ENCODE measurements around the gene SHB. TPM values are rescaled to one million over a fixed set of nuclear protein-coding genes. Genes with fewer than 3 reads are reported as not detected.
A peak's percentile ranks its signal among the peaks of the same experiment; 100 is the strongest.

SHB gene
- total RNA-seq, 1 donor from 2014 or later = 24.1 TPM

DNA sequence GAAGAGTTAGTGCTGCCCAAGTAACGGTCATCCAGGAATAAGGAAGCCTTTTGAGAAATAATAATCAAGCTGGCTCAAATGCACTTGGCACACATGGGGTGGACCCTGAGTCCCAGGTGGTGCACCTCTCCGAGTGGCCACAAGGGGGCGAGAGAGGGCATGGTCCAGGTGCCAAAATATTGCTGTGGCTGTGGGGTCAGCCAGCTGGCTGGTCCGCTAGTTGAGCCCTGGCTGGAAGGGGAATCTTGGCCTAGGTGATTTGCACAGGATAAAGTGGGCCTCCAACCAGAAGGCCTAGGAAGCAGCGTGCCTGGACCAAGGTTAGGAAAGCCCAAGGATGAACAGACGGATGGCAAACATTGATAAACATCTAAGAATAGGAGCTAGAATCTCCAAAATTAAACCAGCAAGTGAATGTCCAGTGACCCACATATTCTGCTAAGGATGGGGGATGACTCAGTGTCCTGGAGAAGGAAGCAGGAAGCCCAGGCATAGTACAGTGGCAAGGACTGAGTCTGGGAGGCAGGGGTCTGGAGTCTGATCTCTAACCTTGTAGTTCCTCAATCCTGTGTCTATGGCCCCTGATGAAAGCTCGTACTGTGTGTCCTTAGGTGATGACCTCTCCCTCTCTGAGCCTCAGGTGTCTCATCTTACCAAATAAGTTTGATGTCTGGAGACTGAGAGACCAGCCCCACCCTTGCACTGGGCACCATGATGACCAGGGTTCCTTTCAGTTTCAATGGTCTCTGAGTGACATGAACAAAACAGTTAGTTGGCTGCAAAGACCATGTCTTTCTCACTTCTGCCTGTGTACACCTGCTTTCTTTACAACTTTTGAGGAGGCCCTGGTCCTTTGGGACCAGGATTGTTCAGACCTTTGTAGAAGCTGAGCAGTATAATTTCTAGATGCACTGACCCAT, 19.2 kb upstream of the SHB start:
- peak; percentile 33 for DNase-seq (ENCODE audit: low spot score)

DNA sequence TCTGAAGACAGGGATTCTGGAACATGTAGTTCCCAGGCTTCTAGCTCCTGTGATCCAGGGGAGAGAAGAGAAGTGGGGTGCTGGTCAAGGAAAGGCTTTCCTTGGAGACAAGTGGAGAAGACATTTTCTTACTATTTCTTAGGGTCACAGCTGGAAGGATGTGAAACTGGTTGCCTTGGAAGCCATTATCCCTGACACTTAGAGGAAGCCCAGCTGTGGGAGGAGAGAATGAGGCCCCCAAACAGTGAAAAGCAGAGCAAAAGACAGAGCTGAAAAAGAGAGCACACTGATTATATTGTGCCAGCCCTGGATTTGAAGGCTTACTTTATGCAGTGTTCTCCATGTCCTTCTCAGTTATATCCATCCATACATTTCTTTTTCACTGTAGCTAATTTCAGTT, 17.5 kb upstream of the SHB start:
- peak; percentile 60 for DNase-seq (ENCODE audit: low spot score)

DNA sequence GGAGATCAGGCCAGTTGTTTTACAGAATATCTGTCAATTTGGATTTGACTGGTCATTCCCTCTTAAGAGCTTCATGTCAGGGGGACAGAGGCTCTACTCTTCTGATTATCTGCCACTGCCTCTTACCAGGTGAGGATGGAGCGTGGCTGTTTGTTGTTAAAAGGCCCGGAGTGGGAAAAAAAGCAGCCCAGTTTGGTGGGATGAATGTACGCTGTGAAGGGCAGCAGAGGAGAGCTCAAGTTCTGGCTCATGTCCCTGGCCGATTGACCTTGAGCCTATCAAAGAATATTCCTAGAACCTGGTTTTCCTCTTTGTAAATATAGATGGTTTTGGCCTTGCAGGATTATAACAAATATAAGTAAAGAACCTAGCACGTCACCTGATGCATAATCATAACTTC, 16.3 kb upstream of the SHB start:
- no peak for DNase-seq (ENCODE audit: low spot score)

DNA sequence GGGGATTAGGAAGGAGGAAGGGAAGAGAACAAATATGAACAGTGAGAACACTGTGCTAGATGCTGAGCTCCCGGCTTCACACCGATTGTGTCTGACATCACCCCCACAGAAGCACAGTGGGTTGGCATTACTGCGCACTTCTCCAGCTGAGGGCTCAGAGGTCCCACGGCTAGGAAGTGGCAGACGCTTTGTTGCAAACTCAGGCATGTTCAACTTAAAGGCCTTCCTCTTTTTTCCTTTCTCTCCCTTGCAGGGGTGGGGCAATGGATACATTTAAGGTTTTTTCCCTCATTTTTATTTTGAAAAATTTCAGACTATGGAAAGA, 15.5 kb upstream of the SHB start:
- no peak for DNase-seq (ENCODE audit: low spot score)

GRCh38 chr9:38083858-38084555, 15.0 kb upstream of the SHB start:
- no peak for DNase-seq (ENCODE audit: low spot score)

DNA sequence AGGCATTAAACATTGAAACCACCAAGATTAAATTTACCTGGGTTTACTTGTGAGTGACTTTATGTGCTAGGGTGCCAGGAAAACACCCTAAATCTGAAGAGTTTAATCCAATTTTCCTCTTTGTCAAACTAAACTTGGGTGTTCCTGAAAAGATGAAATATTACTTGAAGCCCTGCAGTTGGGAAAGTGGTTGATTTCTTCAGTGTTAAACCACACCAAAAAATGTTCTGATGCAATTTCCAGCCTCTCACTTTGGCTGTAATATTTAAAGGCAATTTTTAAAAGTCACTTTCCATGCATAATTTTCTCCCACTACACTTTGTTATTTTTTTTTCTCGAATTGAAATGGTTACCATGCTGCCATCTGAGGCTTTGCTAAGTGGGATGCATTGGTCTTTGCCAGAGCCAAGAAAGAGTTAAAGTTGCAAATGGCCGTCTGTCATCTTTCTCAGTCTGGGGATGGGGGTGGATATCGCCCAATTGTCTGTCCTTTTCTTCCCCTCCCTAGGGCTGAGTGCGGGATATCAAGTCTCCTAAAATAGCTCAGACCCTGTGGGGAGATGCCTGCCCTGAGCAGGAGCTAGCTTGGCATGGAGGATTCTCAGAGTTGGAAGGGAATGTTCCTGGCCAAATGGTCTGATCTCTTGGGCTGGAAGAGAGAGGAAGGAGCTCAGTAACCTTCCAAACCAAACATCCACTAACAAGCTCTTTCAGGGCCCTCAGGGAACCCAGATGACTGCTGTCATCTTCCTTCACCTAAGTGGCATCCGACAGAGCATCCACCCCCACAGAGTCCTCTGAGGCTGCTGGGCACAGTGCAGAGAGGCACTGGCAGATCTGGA, 13.6 kb upstream of the SHB start:
- no peak for DNase-seq (ENCODE audit: low spot score)

DNA sequence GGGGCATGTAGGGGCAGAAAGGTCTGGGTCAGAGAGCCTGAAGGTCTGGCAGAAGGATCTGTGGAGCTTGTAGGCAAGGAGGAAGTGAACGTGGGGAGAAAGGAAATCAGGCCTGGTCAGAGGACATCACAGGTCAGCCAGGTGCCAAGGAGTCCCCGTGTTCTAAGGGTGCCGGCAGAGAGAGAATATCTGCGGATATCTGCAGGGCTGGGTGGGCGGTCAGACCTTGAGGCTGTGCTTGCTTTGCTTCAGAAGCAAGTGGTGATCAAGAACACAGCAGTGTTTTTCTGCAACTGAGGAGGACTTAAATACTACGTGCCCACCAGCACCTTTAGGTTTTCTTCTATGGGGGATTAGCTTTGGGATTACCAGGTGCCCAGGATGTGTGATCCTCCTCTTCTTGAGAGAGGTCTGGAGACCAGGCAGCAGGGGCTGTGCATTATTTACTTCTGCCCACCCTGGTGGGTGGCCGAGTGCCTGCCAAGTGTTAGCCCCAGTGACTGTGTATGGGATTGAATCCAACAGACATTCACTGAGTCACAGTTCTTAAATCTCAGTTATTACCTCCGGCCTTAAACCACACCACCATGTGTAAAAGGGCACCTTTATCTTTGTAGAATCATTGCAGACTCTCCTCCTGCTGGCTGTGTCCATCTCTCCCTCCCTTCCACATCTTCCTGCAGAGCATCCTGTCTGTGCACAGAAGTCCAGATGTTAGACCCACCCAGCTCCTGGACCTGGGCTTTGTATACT, 12.5 kb upstream of the SHB start:
- DNase-seq (ENCODE audit: low spot score) = no peak

- DNase-seq (ENCODE audit: low spot score) = peak; percentile 64
Measured at GRCh38 chr9:38079461-38080031, 10.5 kb upstream of the SHB start.

DNA sequence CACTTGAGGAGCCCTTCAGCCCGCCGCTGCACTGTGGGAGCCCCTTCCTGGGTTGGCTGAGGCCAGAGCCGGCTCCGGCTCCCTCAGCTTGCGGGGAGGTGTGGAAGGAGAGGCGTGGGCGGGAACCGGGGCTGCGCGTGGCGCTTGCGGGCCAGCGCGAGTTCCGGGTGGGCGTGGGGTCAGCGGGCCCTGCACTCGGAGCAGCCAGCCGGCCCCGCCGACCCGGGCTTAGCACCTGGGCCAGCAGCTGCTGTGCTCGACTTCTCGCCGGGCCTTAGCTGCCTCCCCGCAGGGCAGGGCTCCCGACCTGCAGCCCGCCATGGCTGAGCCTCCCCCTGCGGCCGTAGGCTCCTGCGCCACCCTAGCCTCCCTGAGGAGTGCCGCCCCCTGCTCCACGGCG, 6.2 kb upstream of the SHB start:
- no peak for DNase-seq (ENCODE audit: low spot score)

- no peak for DNase-seq (ENCODE audit: low spot score)
Measured at GRCh38 chr9:38074441-38074961, 5.5 kb upstream of the SHB start.

DNA sequence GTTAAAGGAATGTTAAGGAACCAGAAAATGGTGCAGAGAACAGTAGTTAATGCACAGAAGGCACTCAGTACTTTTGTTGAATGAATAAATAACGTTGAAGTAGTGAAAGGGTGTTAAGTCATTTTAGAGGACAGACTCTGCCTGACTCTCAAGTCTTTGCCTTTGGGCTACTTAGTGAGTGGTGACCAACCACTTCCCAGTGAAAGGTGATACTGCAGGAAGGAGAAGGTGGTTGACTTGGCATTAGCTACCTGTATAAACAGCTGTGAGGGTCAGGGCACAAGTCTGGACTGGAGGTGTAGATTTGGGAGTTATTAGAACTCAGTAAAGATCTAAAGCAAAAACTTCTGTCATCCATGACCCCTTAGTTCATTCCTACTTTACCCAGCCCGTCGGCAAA, 4.9 kb upstream of the SHB start:
- DNase-seq (ENCODE audit: low spot score) = no peak

DNA sequence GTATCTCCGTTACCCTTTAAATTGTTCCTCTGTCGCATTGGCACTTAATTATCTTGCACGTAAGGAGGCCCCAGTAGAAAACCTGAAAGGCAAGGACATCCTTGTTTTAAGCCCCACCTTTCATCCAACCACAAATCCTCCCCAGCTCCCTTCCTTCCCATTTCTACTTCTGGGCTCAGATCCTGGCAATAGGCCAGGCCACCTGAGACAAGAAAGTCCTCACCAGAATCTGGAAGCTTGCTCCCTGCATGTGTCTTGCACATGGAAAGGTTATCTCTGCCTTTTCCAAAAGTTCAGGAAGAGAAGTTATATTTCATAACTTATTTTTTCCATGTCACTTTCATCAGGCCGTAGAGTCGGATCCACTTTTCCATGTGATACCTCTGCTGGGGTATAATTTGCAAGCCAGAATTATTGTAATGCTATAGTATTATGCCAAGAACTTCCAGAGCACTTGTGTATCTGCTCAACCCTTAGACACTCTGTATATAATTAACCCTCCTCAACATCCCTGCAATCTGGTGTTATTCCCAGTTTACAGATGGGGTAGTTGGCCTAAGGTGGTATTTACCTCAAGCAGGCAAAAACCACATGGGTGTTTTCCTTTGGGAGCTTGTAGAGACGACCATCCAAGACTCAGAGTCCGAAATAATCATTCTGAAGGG, 2.6 kb upstream of the SHB start:
- DNase-seq (ENCODE audit: low spot score) = no peak

GRCh38 chr9:38067859-38068681, 957 bp downstream of the SHB start:
- no peak for DNase-seq (ENCODE audit: low spot score)

DNA sequence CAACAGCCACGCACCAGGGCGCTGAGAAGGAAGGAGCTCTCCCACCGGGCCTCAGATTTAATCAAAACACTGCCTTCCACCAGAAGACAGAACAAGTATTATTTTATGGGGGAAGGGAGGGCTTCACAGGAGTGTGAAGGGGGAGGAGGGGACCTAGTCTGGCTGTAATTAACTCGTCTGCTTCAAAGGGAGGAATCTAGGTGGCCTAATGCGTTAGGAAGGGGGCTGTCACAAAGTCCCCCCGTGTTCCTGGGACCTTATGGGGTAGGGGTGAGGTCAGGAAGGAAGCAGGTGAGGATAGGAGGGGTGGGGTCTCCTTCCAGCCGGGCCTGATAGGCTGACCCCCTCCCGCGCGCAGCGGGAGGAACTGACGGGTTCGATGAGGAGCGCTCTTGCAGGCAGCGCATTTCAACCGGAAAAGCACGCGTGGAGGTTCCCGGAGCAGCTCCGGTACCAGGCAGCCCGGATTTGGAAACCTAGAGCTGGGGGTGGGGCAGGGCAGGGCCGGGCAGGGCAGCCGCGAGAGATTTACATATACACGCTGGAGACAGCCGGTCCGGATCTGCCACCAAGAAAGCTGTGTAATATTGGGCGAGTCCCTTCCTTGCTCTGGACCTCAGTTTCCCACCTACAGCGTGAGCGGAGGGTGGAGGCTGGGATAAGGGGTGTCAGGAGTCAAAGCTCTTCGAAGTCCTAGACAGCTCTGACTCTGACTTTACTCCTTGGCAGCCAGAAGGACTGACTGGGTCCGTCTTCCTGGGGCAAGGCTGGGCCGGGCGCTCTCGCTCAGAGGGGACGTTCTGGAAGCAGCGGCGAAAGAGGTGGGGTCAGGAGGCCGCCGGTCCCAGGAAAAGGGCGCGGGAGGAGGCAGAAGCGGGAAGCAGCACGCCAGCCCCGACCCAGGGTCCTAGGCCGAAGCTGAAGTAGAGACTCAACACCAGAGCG, 1.8 kb downstream of the SHB start:
- DNase-seq (ENCODE audit: low spot score) = peak; percentile 52

DNA sequence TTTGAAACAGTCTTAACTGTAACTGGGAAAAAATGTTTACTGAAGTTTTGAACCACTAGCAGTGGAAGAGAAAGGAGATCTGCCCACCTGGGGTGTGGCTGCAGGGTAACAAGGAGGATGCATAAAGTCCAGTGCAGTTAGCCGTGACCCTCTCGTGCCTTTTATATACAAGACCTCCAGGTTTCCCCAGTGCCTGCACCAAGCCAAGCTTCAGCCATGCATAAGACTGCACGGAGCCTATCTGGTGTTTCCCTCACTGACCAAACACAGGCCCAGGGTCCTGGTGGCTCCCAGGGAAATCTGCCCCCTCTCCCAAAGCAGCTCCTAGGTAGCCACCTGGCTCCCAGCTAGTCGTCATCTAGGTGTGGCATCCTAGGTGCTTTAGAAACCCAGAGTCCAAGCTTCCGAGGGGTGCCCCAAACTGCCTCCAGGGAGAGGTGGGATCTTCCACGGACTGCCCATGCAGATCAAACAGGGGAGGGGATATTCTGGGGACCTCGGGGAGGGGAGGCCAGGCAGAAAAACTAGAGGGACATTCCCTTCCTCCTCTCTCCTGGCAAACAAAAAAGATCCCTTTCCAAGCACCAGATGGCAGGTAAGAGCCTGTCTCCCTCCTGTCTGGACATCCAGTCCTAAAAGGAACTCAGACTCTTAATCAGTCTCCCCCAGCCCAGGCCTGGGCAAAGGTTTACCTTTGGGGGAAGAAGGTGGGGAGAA, 2.7 kb downstream of the SHB start:
- no peak for DNase-seq (ENCODE audit: low spot score)

DNA sequence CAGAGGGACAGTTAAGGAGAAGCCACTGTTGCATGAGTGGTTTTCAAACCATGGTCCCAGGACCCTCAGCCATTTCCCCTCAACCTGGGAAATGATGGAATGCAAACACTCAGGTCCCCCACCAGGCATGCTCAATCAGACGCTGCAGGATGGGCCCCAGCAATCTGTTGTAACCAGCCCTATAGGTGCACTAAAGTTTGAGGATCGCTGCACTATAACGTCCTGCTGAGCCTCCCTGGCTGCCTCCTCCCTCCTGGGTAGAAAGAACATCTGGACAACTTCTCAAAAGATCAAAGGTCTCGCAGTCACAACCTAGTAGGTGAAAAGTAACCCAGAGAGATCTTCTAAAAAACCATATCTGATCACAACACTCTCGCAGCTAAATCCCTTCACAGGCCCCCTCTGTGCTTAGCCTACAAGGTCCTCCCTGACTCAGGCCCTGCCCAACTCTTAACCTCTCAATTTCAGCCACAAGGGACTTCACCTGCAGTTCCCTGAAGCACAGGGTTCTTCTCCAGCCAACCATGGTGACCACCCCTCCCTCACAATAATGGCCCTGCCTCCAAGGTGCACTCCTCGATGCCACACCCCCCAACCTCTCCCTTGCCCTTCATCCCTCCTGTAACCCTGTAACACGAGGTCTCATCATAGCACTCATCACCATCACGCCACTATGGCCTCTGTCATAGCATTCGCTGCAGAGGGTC, 3.5 kb downstream of the SHB start:
- DNase-seq (ENCODE audit: low spot score) = peak; percentile 22

- DNase-seq (ENCODE audit: low spot score) = no peak
Measured at GRCh38 chr9:38064842-38065368, 4.1 kb downstream of the SHB start.
